PC-9 (cell line): Measurements from ENCODE around the gene ASF1A. TPM values are rescaled to one million over a fixed set of nuclear protein-coding genes. Genes with fewer than 3 reads are reported as not detected.

ENCODE experiments used
- BruUV-seq: library from RNA; stranded (reverse); fragments of 400-500 nt; replicated peaks from 2 replicates; lab custom pipeline; 2021; lab: Mats Ljungman, UMichigan
- CTCF ChIA-PET: fragments of 300-600 bp; sonication (Branson Sonifier 250); formaldehyde crosslinking; loops from one replicate; lab custom pipeline; 2022; ENCODE audit warnings: antibody characterized with exemption; lab: Charles Lee
- POLR2A ChIA-PET: fragments of 300-600 bp; sonication (Branson Sonifier 250); formaldehyde crosslinking; loops from one replicate; lab custom pipeline; 2022; ENCODE audit warnings: antibody characterized with exemption; ENCODE audit not compliant: unreplicated experiment; lab: Charles Lee
- DNase-seq, 2 experiments: peaks; one replicate each; pipeline versions ENCODE4 v3.0.0 to v3.0.0-alpha.2; 2015 to 2022; ENCODE audit warnings: mixed read lengths in 1 of 2
- H2AFZ ChIP-seq: fragments of 200-600 bp; sonication (generic); 2 replicates; pipeline ENCODE4 v1.8.1; 2017; ENCODE audit warnings: antibody characterized with exemption
- H3F3A ChIP-seq: fragments of 200-600 bp; sonication (generic); 2 replicates; pipeline ENCODE4 v1.8.1; 2017; ENCODE audit warnings: antibody characterized with exemption, mild to moderate bottlenecking, low read depth; ENCODE audit not compliant: insufficient read depth
- H3K27ac ChIP-seq: fragments of 200-600 bp; sonication (generic); 2 replicates; pipeline ENCODE4 v1.6.1; 2016; ENCODE audit warnings: mixed run types
- H3K27me3 ChIP-seq: fragments of 200-600 bp; sonication (generic); 2 replicates; pipeline ENCODE4 v1.6.1; 2016; ENCODE audit warnings: low read depth, mixed run types; ENCODE audit not compliant: insufficient read depth
- H3K36me3 ChIP-seq: fragments of 200-600 bp; sonication (generic); 2 replicates; pipeline ENCODE4 v1.6.1; 2016; ENCODE audit warnings: low read depth, mixed run types
- H3K4me1 ChIP-seq: fragments of 200-600 bp; sonication (generic); replicated peaks from 2 replicates; pipeline ENCODE4 v1.6.1; 2016; ENCODE audit warnings: mixed run types; ENCODE audit not compliant: insufficient read depth
- H3K4me2 ChIP-seq: fragments of 200-600 bp; sonication (generic); 2 replicates; pipeline ENCODE4 v1.6.1; 2017; ENCODE audit warnings: mixed run types
- H3K4me3 ChIP-seq: fragments of 200-600 bp; sonication (generic); 2 replicates; pipeline ENCODE4 v1.6.1; 2016; ENCODE audit warnings: mixed run types
- H3K79me2 ChIP-seq: fragments of 200-600 bp; sonication (generic); 2 replicates; pipeline ENCODE4 v1.6.1; 2017; ENCODE audit warnings: low read depth, mixed run types
- H3K9me2 ChIP-seq: fragments of 200-600 bp; sonication (generic); 2 replicates; pipeline ENCODE4 v1.8.1; 2017; ENCODE audit warnings: mild to moderate bottlenecking; ENCODE audit not compliant: insufficient read depth
- H3K9me3 ChIP-seq: fragments of 200-600 bp; sonication (generic); 2 replicates; pipeline ENCODE4 v1.8.1; 2016; ENCODE audit warnings: low read depth; ENCODE audit not compliant: insufficient read depth
- H4K20me1 ChIP-seq: fragments of 200-600 bp; sonication (generic); 2 replicates; pipeline ENCODE4 v1.8.1; 2017; ENCODE audit not compliant: insufficient read depth
- CTCF ChIP-seq: fragments of 200-600 bp; sonication (generic); conservative IDR thresholded peaks from 2 replicates; pipeline ENCODE4 v1.6.1; 2017; ENCODE audit warnings: mixed run types, antibody characterized with exemption, mild to moderate bottlenecking, moderate library complexity
- EZH2 ChIP-seq: fragments of 200-600 bp; sonication (generic); IDR thresholded peaks from 2 replicates; pipeline ENCODE4 v1.8.0; 2017; ENCODE audit warnings: antibody characterized with exemption, low read depth
- intact Hi-C: fragments of 100-400 bp; cut with micrococcal nuclease; formaldehyde crosslinking; loops from one replicate; pipeline ENCODE4 v1.10.0; 2022; ENCODE audit not compliant: unreplicated experiment
- total RNA-seq: library from RNA; stranded (reverse); gene quantifications from 2 replicates; pipeline ENCODE4 v1.2.3, GENCODE V29; 2021

The ASF1A gene
- total RNA-seq, 1 experiment from 2014 or later = 39.5 TPM

GRCh38 chr6:118914598-118914997 is 20.6 kb downstream of the ASF1A start:
- no peak overlapping the region for H3K4me3 ChIP-seq
- intact Hi-C loops = loop anchor here (5.0 kb wide), 1 partner anchor 608 kb away; no protein-coding TSS in a partner anchor
- peaks cover 3% of the 10 kb centered on the region; the same call in 1 of the 2 replicates for H3F3A ChIP-seq
- no peaks in the 10 kb centered on the region for H4K20me1 ChIP-seq
- H3K9me2 ChIP-seq = no peaks in the 10 kb centered on the region
- no peak overlapping the region for H3K27ac ChIP-seq
- no peaks in the 10 kb centered on the region for H3K27me3 ChIP-seq
- DNase-seq = no peak
- no peaks in the 10 kb centered on the region for H3K79me2 ChIP-seq
- no TSS peak for BruUV-seq
- H3K9me3 ChIP-seq = no peaks in the 10 kb centered on the region
- no peak overlapping the region for H3K4me2 ChIP-seq
- H3K36me3 ChIP-seq = peaks cover 73% of the 10 kb centered on the region
- ChIA-PET CTCF (no interaction called here), POLR2A (no interaction called here)
- H2AFZ ChIP-seq = no peak overlapping the region
- TF ChIP-seq CTCF (no peak), EZH2 (no peak)
- H3K4me1 ChIP-seq = no peaks in the 10 kb centered on the region

- H3K36me3 ChIP-seq = peaks cover 73% of the 10 kb centered on the region
- POLR2A ChIA-PET = no interaction called here
- no peaks in the 10 kb centered on the region for H3K9me2 ChIP-seq
- H3K27me3 ChIP-seq = no peaks in the 10 kb centered on the region
- H3K4me3 ChIP-seq = no peak overlapping the region
- CTCF ChIA-PET = no interaction called here
- no peaks in the 10 kb centered on the region for H3K9me3 ChIP-seq
- no peak for DNase-seq
- no peak overlapping the region for H2AFZ ChIP-seq
- no peak overlapping the region for H3K27ac ChIP-seq
- H3K4me1 ChIP-seq = no peaks in the 10 kb centered on the region
- intact Hi-C loops = no loop called here
- H3F3A ChIP-seq = peaks cover 3% of the 10 kb centered on the region
- no peak overlapping the region for H3K4me2 ChIP-seq
- TF ChIP-seq EZH2 (no peak), CTCF (no peak)
- BruUV-seq = no TSS peak
- H4K20me1 ChIP-seq = no peaks in the 10 kb centered on the region
- no peaks in the 10 kb centered on the region for H3K79me2 ChIP-seq
These were observed 23.8 kb downstream of the ASF1A start for GRCh38 chr6:118917546-118918328.

DNA sequence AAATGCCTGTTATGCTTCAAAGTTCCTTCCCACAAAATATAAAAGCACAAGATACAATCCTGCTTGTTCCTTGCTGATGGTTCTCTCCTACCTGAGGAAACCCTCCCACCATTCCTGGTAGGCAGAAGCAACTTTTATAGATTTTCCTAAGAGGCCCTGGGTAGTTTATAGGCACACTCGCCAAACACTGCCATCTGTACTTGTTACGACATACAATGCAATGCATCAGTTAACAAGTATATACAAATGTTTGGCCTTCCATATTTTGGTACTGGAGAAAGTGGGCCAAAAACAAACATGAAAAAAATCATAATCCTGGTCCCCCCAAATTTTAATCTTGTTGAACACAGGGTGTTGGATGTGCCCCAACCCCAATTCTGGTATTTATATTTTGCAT is 24.4 kb downstream of the ASF1A start:
- intact Hi-C loops = no loop called here
- Histone ChIP-seq H3K9me2 (no peaks in the 10 kb centered on the region), H4K20me1 (no peaks in the 10 kb centered on the region), H3K79me2 (no peaks in the 10 kb centered on the region), H2AFZ (no peak overlapping the region), H3K27me3 (no peaks in the 10 kb centered on the region), H3K9me3 (no peaks in the 10 kb centered on the region), H3K36me3 (peaks cover 68% of the 10 kb centered on the region), H3K4me2 (no peak overlapping the region), H3K27ac (no peak overlapping the region), H3K4me1 (no peaks in the 10 kb centered on the region), H3F3A (peaks cover 3% of the 10 kb centered on the region), H3K4me3 (no peak overlapping the region)
- DNase-seq = no peak
- ChIA-PET POLR2A (no interaction called here), CTCF (no interaction called here)
- TF ChIP-seq CTCF = no peak
- no peak for TF ChIP-seq EZH2
- BruUV-seq = no TSS peak
